GM19452 (cell line): Measurements from ENCODE around the gene SF3B4.
"Not testable (repeated sequence)": the region's sequence is repeated elsewhere in the genome, so short reads cannot be mapped to it uniquely, and the experiment has no call there.

Source experiments
- ATAC-seq: cut with Tn5 transposase; IDR thresholded peaks from one replicate; pipeline ENCODE4 v1.9.1; 2021; ENCODE audit not compliant: unreplicated experiment

SF3B4 gene, protein sequence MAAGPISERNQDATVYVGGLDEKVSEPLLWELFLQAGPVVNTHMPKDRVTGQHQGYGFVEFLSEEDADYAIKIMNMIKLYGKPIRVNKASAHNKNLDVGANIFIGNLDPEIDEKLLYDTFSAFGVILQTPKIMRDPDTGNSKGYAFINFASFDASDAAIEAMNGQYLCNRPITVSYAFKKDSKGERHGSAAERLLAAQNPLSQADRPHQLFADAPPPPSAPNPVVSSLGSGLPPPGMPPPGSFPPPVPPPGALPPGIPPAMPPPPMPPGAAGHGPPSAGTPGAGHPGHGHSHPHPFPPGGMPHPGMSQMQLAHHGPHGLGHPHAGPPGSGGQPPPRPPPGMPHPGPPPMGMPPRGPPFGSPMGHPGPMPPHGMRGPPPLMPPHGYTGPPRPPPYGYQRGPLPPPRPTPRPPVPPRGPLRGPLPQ

DNA sequence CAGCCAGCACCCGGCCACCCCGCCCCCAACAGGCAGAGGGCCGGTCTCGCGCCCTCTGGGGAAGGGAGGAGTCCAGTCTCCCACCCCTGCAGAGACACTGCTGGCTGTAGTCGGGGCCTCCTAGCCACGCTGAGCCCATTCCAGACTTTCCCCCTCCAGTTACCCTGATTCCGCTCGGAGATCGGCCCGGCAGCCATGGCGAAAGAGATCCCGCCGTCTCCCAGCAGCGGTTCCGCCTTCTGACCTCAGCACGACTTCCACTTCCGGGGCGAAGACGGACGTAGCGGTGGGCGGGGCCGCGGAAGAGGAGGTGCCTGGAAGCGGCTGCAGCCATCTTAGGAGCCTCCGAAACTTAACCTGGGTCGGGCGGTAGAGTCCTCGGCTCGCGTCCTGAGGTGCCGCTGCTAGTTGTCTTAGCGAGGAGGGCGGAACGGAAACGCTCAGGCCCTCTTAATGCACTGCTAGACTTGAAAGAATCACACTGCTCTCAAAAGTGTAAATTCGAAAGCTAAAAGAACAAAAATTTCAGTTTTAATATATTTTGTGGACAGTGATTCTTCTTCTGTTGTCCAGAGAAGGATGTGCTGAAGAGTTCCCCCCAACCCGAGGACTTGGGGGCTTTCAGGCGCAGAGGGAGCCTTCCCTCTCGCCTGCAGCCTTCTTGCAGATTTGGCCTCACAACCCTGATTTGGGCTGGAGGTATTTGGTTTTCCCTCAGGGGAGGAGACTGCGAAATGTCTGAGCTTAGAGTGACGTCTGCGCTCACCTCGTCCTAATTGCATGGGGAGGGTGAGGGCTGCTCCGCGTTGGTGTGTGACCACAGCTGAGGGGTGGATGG is at the start of gene SF3B4:
Gene SF3B4 (minus strand): TSS at position 241 of the 838 bp plus-strand sequence. CDS start 44 bp downstream, at position 197.
- peak; percentile 95 for ATAC-seq

DNA sequence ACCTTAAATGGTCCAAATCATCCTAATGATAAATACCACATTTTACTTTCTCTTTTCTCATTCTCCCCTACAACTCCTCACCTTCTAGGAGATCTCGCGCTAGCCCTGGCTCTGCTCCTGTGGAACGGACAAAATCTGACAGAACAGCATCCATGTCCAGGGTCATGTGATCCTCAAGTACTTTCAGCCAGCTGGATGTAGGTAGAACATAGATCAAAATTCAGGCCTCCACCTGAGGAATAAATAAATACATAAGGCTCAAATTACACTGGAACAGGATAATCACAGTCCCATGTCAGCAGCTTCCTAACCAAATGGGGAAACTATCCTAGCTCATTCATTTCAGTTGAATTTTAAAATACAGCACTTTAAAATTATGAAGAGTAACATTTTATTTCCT is 49.7 kb upstream of the SF3B4 start:
- no peak for ATAC-seq

DNA sequence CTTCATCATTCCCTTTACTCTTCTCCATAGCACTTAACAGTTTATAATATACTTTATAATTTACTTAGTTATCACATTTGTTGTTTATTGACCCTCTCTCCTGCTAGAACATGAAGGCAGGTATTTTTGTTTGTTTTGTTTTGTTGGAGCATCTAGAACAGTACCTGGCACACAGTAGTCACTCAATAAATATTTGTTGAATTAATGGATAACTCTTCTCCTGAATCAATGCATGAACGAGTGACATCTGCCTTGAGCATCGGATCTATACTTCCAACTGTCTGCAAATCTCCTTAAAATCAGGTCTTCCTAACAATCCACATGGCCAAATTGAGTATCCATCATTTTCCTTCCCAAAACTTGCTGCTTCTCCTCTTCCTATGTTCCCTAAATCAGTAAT is 44.9 kb upstream of the SF3B4 start:
- no peak for ATAC-seq

DNA sequence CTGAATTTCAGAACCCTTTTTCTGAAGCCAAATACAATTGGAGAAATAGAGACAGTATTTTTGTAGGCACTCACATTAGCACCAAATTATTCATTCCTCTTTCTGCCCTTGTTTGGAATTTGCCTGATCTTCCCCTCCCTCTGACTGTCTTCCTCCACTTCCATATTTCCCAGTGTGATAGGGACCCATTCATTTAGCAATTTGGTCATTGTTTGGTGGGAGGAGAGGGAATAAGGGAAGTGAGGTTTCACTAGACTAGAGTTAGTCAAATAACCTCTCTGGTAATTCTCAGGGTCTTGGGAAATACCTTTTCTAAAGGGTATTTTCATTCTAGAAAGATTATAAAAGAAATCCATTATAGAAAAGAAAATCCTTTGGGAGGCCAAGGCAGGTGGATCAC is 40.0 kb upstream of the SF3B4 start:
- no peak for ATAC-seq

DNA sequence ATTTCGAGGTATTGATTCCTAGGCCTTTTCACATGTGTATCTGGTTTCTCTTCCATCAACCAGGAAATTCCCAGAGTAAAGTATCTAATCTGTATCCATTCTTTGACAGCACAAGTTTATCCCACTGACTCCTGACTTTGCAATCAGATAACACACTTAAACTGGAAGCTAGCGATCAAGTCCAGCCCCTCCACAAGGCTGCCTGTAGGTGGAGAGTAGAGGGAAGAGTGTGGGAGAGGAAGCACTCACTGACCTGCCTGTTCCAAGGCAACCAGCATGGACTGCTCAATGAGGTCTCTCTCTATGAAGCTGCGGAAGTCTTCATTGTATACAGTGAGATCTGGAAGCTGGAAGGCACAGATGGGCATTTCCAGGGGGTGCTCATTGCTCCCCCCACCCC is 39.4 kb upstream of the SF3B4 start:
- no peak for ATAC-seq

DNA sequence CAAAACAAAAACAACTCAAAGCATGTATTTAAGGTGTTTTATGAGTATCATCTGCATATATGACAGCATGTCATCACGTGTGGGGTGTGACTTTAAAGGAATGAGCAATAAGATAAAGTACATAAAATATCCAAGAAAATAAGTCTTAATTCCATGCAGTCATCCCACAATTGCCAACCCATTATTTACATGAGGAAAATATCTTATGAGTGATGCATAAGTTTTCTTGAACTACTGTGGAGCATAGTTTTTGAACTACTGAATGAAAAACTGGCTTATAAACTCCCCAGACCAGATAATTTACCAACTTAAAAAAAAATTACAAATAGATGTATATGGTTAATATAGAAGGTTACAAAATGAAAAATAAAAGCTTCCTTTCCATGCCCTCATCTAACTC is 38.8 kb upstream of the SF3B4 start:
- ATAC-seq: no peak

DNA sequence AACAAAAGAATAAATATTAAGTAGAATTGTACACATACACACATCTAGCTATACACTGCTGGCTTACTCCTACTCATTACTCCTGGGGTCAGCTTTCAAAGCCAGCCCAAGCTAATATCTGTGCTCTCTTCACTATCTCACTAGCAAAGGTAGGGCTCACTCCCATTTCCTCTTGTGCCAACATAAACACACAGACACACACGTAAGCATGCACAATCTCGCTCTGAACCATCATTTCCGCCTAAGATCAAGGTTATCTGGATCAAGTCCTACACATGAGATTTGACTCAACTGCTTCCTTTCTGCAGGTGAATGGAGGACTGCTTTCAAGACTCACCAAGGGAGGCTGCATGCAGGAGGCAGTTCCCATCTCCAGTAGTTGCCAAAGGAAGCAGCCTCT is 37.8 kb upstream of the SF3B4 start:
- no peak for ATAC-seq

DNA sequence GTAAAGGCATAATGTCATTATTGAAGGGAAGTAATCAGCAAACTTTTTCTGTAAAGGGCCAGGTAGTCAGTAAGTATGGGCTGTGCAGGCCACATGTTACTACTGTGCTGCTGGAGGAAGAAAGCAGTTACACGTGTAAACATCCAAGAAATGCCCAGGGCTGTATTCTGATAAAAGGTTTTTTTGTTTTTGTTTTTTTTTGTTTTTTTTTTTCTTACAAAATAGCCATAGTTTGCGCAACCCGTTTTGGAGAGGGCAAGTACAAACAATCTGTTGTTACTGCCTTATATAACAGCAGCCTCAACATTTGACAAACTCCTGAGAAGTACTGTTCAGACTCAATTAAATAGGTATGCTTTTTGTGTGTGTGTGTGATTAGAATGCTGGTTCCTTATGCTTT is 35.8 kb upstream of the SF3B4 start:
- no peak for ATAC-seq

DNA sequence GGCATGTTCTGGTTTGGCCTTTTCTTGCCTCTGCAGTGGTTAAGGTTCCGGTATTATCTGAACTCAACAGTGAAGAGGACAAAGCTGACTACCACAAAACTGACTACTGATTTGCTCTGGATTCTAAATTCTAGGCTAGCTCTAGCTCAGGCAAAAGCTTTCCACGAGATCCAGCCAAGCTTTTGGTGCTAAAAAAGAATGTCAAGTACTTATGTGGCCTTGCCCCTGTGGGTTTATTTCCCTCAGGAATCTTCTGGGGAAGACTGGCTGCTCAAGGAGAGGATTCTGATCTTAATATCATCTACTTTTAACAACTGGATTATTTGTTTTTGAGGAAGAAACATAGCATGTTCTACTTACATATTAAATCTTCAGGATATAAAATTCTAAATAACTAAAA is 35.1 kb upstream of the SF3B4 start:
- ATAC-seq: no peak

DNA sequence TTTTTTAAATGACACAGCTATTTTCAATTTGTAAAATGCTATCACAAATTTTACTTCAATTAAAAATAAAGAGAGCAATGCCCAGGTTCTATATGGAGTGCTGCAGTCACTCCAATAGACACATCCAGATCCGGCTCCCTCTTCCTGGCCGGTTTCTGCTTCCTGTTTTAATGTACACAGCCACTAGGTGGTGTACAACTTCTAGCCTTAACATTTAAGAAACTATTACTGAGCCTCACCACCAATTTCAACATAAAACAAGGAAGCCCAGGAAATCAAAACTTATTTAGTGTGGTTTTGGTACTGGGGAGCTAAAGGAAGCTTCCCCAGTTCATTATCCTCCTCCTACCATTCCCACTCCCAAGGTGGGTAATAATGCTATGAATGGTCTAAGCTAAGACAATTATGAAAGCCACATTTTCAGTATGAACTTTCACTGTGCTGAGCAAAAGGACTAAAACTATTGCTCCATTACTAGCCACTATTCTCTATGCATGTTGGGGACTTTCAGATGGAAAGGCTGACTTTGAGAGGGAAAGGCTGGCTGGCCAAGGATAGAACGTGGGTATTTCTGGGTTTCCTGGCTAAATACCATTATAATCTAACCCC is 34.5 kb upstream of the SF3B4 start:
- ATAC-seq: no peak

DNA sequence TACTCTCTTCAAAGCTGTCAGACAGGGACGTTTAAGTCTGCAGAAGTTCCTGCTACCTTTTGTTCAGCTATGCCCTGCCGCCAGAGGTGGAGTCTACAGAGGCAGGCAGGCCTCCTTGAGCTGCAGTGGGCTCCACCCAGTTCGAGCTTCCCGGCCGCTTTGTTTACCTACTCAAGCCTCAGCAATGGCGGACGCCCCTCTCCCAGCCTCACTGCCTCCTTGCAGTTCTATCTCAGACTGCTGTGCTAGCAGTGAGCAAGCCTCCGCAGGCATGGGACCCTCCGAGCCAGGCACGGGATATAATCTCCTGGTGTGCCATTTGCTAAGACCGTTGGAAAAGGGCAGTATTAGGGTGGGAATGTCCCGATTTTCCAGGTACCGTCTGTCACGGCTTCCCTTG is 29.9 kb upstream of the SF3B4 start:
- not testable (repeated sequence) for ATAC-seq

DNA sequence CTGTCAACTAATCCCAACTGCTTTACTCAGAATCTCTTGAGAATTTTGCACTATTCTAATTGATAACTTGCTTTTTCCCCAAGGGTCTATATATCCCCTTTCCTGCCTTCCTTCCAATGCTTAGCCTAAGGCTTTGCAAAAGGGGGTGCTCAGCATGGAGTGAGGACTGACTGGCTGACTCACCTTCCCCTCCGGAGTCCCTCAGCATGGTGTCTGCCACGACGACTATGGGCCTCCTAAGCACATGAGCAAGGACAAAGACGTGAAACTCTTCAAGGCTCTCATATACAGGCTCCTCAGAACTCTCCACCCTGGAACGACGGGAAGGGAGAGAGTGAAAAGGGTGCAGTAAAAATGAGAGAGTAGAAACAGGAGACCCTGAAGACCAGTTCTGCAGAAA is 22.3 kb upstream of the SF3B4 start:
- ATAC-seq: no peak

DNA sequence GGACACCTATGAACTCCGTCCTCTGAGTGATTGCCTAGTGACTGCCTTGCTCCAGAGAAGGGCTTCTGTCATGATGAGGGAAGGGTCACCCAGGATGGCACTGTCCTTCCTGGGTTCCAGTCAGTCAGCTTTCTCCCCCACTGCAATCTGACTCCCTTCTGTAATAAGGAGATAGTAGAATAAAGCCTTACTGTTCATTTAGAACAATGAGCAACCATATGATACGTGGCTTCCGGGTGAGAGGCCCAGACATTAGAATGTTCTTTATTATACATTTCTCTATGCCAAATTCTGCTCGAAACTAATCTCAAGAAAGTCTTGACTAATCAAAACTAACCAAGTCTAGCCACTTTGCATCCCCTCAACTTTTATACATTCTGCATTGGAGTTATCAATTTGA is 17.6 kb upstream of the SF3B4 start:
- no peak for ATAC-seq

DNA sequence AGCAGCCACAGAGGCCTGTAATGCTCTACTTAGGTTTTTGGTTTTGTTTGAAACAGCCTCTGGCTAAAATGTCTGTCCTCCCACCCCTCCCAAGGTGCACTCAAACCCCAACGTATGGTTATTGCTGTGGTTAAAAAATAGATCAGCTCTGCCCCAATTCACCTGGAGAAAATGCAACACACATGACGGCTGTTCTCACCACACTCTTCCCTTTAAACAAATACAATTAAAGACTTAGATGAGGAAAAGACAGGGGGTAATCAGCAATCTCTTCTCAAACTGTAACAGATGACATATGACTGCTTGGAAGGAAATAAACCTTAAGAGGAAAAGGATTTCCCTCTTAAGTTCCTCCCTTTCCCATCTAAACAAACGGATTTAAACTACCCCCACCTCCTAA is 15.3 kb upstream of the SF3B4 start:
- ATAC-seq: no peak

DNA sequence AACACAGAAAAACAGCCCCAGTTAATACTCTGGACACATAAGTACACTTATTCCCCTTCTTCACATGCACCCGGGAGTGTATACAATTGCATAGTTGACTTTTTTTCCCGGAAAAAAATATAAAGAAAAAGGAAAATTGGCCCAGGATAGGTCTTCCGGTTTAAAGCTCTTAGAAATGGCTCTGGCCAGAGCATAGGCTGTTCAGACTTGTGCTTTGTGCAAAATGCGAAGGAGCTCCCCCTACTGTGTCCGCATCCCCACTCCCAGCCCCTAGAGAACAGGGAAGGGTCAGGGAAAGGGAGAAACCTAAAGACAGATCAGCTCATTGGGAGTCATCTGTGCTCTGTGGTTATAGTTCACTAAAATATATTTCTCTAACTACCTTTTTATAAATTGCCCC is 14.6 kb upstream of the SF3B4 start:
- ATAC-seq: no peak

DNA sequence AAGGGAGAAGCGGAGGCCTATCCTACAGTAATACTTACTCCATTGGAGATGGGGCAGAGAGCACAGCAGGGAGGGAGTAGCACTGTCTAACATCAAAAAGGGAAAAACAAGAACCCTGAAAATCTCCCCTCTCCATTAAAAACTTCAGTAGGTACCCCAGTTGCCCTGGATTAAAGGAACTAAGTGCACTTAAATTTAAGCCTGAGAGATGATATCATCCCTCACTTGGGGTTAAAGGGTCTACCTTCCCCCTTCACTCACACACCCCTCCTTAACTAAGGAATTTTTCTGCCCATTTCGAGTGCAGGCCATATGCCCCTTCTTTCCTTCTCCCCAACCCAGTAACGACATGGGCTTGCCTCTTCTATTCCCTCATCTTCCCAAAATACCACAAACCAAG is 12.8 kb upstream of the SF3B4 start:
- no peak for ATAC-seq

DNA sequence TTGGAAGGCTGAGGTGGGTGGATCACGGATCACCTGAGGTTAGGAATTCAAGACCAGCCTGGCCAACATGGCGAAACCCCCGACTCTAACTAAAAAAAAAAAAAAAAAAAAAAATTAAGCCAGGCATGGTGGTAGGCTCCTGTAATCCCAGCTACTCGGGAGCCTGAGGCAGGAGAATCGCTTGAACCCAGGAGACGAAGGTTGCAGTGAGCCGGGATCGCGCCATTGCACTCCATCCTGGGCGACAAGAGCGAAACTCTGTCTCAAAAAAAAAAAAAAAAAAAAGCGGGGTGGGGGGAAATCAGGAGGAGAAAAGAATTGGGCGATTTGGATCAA is 11.0 kb upstream of the SF3B4 start:
- ATAC-seq: not testable (repeated sequence)

DNA sequence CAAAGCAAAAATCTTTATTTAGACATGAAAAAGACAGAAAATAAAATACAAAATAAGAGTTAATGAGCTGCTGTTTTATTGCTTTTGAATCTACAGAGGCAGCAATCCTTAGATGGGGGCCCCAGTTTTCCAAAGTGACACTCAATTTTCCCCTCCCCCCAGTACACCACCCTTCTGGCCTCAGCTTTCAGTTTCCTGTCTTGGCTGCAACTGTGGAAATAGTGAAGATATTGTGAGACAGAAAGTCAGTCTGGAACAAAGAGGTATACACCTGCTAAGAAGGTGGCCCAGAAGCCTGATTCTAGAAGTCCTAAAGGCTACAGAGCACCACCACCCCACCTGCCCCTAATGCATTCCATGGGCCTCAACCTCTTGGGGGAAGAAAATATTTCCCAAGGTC is 10.2 kb upstream of the SF3B4 start:
- ATAC-seq: no peak

DNA sequence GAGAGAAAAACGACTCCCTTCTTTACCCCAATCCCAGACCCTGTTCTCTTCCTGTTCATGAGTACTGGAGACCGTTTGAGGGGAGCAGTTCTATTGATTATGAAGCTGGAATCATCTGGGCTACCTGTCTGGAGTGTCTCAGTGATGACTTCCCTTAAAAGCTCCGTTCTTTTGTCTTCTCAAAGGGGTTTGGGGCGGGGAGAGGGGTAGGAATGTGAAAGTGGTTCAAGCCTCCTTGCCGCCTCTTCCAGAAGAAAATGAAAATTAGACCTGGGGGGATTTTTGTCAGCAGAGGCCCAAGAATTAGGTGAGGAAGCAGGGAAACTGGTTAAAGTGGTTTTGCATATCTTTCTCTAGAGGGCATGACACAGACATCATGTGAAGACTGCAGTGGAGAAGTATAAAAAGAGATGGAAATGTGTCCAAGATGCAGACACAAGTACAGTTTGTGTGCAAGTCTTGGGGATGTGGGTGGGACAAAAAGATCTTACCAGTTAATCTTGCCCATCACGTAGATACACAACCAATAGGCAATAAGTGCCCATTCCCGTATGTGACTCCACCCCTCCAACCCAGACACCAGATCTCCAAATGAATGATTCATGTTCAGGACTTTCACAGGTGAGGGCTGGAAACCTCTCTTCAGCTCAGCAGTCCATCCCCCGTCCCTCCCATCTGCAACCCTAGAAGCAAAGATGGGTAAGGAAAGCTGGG is 9.5 kb upstream of the SF3B4 start:
- ATAC-seq: no peak

DNA sequence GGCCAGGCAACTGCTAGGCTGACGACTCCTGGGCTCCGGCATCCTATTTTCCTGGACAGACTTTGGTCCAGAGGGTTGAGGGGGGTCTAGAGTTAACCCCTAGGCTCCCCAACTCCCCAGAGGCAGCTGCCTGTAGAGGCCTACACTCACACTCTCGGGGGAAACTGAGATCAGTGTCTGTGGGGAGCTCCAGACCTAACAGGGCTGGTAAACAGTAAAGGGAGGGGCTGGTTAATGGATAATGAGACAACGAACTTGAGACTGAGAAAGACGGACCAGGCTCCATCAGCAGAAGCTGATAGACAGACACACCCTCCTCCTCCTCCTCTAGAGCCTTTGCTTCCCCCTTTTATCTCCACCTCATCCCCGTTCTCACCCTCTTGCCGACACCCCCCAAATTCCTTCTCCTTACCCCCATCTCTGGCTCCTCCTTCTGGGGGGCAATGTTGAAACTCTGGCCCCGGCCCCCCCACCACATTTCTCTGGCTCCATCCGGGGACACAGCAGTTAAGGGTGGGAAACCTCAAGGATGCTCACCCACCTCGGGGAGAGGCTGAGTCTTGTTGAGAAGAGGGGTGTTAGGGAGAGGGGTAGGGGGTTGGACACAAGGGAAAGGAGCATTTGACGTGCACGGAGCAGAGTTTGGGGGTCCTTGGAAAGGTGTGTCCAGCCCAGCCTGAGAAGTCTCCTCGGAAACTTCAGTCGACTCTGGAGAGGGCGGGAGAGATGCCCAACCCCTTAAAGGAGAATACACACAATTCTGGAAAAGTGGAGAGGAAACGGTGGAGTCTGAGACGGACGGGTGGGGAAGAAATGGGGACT is 8.8 kb upstream of the SF3B4 start, which contains the start of gene MTMR11:
Gene MTMR11 (minus strand): TSS at position 710 of the 822 bp plus-strand sequence. CDS start 232 bp downstream, at position 478.
- ATAC-seq: no peak
